NCI-H524 treated with DMSO at 0.1 percent for 48 hours (cell line): ENCODE measurements around the gene ATXN1.

Experiments used
- DNase-seq: peaks from one replicate; lab custom pipeline; 2025; lab: John Stamatoyannopoulos, UW

The ATXN1 gene

GRCh38 chr6:16533721-16534136, 227.5 kb downstream of the ATXN1 start:
- no peak for DNase-seq

GRCh38 chr6:16533210-16533609, 228.1 kb downstream of the ATXN1 start:
- no peak for DNase-seq

GRCh38 chr6:16527691-16528090, 233.6 kb downstream of the ATXN1 start:
- DNase-seq = no peak

GRCh38 chr6:16524380-16524707, 236.9 kb downstream of the ATXN1 start:
- DNase-seq = no peak

GRCh38 chr6:16523606-16524379, 237.5 kb downstream of the ATXN1 start:
- no peak for DNase-seq

GRCh38 chr6:16522937-16523336, 238.3 kb downstream of the ATXN1 start:
- no peak for DNase-seq

GRCh38 chr6:16521528-16521927, 239.7 kb downstream of the ATXN1 start:
- no peak for DNase-seq

- DNase-seq = no peak
Observed at GRCh38 chr6:16519265-16520242, 241.7 kb downstream of the ATXN1 start.

GRCh38 chr6:16518265-16518664, 243.0 kb downstream of the ATXN1 start:
- DNase-seq = no peak

GRCh38 chr6:16514249-16514648, 247.0 kb downstream of the ATXN1 start:
- no peak for DNase-seq

- no peak for DNase-seq
Observed at GRCh38 chr6:16512544-16513290, 248.5 kb downstream of the ATXN1 start.

- no peak for DNase-seq
Observed at GRCh38 chr6:16511723-16512489, 249.4 kb downstream of the ATXN1 start.

GRCh38 chr6:16511040-16511660, 250.1 kb downstream of the ATXN1 start:
- DNase-seq = no peak

- DNase-seq = no peak
Observed at GRCh38 chr6:16510245-16510644, 251.0 kb downstream of the ATXN1 start.

- no peak for DNase-seq
Observed at GRCh38 chr6:16508959-16509358, 252.3 kb downstream of the ATXN1 start.

- DNase-seq = no peak
Observed at GRCh38 chr6:16505711-16506357, 255.4 kb downstream of the ATXN1 start.

GRCh38 chr6:16504609-16505008, 256.7 kb downstream of the ATXN1 start:
- no peak for DNase-seq

- no peak for DNase-seq
Observed at GRCh38 chr6:16503970-16504415, 257.3 kb downstream of the ATXN1 start.

GRCh38 chr6:16503241-16503775, 258.0 kb downstream of the ATXN1 start:
- DNase-seq = no peak

- DNase-seq = no peak
Observed at GRCh38 chr6:16498957-16499356, 262.3 kb downstream of the ATXN1 start.
